ENCODE data around the gene C10orf95. TPM values are rescaled to one million over a fixed set of nuclear protein-coding genes. Genes with fewer than 3 reads are reported as not detected.
A peak's percentile ranks its signal among the peaks of the same experiment; 100 is the strongest.

C10orf95 gene
- total RNA-seq, 1 donor from 2014 or later: 0.18 TPM

- H3K27me3 Mint-ChIP-seq (ENCODE audit: unreplicated experiment): no peaks in the 10 kb centered on the region
- peak overlapping the region; percentile 74 for H3K27ac Mint-ChIP-seq (ENCODE audit: unreplicated experiment)
- no peaks in the 10 kb centered on the region for H3K9me3 Mint-ChIP-seq (ENCODE audit: unreplicated experiment)
- H3K4me1 Mint-ChIP-seq (ENCODE audit: unreplicated experiment): peaks cover 11% of the 10 kb centered on the region
- DNase-seq (ENCODE audit: low spot score): peak; percentile 49
- H3K36me3 Mint-ChIP-seq (ENCODE audit: low read depth, unreplicated experiment): peaks cover 4% of the 10 kb centered on the region
- TF ChIP-seq, protein P1, sequence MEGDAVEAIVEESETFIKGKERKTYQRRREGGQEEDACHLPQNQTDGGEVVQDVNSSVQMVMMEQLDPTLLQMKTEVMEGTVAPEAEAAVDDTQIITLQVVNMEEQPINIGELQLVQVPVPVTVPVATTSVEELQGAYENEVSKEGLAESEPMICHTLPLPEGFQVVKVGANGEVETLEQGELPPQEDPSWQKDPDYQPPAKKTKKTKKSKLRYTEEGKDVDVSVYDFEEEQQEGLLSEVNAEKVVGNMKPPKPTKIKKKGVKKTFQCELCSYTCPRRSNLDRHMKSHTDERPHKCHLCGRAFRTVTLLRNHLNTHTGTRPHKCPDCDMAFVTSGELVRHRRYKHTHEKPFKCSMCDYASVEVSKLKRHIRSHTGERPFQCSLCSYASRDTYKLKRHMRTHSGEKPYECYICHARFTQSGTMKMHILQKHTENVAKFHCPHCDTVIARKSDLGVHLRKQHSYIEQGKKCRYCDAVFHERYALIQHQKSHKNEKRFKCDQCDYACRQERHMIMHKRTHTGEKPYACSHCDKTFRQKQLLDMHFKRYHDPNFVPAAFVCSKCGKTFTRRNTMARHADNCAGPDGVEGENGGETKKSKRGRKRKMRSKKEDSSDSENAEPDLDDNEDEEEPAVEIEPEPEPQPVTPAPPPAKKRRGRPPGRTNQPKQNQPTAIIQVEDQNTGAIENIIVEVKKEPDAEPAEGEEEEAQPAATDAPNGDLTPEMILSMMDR (IDR thresholded peaks at IDR 0.05; ENCODE audit: unreplicated experiment): no peak
- H3K4me3 Mint-ChIP-seq (ENCODE audit: unreplicated experiment): peak overlapping the region; percentile 92
These were observed 1.8 kb downstream of the C10orf95 start for GRCh38 chr10:102449321-102450123.

DNA sequence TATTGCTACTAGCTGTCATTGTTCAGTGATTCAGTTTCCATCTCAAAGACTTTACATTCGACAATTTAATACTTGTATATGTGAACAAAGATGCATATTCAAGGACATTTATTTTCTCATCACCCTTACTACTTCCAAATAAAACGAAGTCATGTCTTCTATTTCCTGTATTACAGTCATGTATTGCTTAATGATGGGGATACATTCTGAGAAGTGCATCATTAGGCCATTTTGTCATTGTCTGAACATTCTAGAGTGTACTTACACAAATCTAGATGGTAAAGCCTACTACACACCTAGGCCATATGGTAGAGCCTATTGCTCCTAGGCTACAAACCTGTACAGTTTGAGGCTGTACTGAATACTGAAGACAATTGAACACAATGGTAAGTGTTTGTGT lies 6.5 kb downstream of the C10orf95 start:
- peaks cover 7% of the 10 kb centered on the region for H3K4me1 Mint-ChIP-seq (ENCODE audit: unreplicated experiment)
- no peaks in the 10 kb centered on the region for H3K36me3 Mint-ChIP-seq (ENCODE audit: low read depth, unreplicated experiment)
- no peak overlapping the region for H3K27ac Mint-ChIP-seq (ENCODE audit: unreplicated experiment)
- no peaks in the 10 kb centered on the region for H3K9me3 Mint-ChIP-seq (ENCODE audit: unreplicated experiment)
- peaks cover 2% of the 10 kb centered on the region for H3K27me3 Mint-ChIP-seq (ENCODE audit: unreplicated experiment)
- TF ChIP-seq, protein P1 (IDR thresholded peaks at IDR 0.05; ENCODE audit: unreplicated experiment): no peak
- no peak overlapping the region for H3K4me3 Mint-ChIP-seq (ENCODE audit: unreplicated experiment)
- no peak for DNase-seq (ENCODE audit: low spot score)

- DNase-seq (ENCODE audit: low spot score): no peak
- H3K9me3 Mint-ChIP-seq (ENCODE audit: unreplicated experiment): no peaks in the 10 kb centered on the region
These were observed 13.0 kb downstream of the C10orf95 start for GRCh38 chr10:102438374-102438773.

GRCh38 chr10:102437515-102437914 lies 13.8 kb downstream of the C10orf95 start:
- Mint-ChIP-seq H3K4me3 (ENCODE audit: unreplicated experiment) (no peak overlapping the region), H3K9me3 (ENCODE audit: unreplicated experiment) (no peaks in the 10 kb centered on the region), H3K4me1 (ENCODE audit: unreplicated experiment) (peaks cover 42% of the 10 kb centered on the region), H3K27ac (ENCODE audit: unreplicated experiment) (no peak overlapping the region), H3K36me3 (ENCODE audit: low read depth, unreplicated experiment) (no peaks in the 10 kb centered on the region), H3K27me3 (ENCODE audit: unreplicated experiment) (peaks cover 16% of the 10 kb centered on the region)
- TF ChIP-seq, protein P1 (IDR thresholded peaks at IDR 0.05; ENCODE audit: unreplicated experiment): no peak
- DNase-seq (ENCODE audit: low spot score): no peak

More at GRCh38 chr10:102438374-102438773, 13.0 kb downstream of the C10orf95 start:
- Mint-ChIP-seq H3K27me3 (ENCODE audit: unreplicated experiment) (peaks cover 16% of the 10 kb centered on the region), H3K4me1 (ENCODE audit: unreplicated experiment) (peaks cover 41% of the 10 kb centered on the region), H3K4me3 (ENCODE audit: unreplicated experiment) (no peak overlapping the region), H3K27ac (ENCODE audit: unreplicated experiment) (no peak overlapping the region), H3K36me3 (ENCODE audit: low read depth, unreplicated experiment) (no peaks in the 10 kb centered on the region)
- TF ChIP-seq, protein P1 (IDR thresholded peaks at IDR 0.05; ENCODE audit: unreplicated experiment): no peak

DNA sequence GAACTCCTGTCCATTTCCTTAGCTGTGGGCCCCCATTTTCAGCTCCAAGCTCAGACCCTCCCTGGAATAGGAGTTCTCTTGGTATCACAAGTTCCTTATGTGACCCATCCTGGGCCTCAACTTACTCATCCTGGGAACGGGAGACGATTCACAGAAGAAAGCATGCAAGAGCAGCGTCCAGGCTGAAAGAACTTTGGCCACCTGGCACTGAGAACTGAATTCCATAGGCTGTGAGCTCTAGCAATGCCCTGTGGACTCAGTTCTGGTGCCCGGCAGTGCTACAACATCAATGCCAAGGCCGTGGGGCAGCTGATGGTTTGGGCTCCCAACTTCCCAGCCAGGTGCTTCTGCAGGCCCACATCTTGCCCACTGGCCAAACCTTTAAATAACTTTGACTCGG lies 15.0 kb downstream of the C10orf95 start:
- TF ChIP-seq, protein P1 (IDR thresholded peaks at IDR 0.05; ENCODE audit: unreplicated experiment): no peak
- peaks cover 14% of the 10 kb centered on the region for H3K27me3 Mint-ChIP-seq (ENCODE audit: unreplicated experiment)

More for the DNA sequence above, 15.0 kb downstream of the C10orf95 start:
- H3K9me3 Mint-ChIP-seq (ENCODE audit: unreplicated experiment): no peaks in the 10 kb centered on the region
- no peak overlapping the region for H3K27ac Mint-ChIP-seq (ENCODE audit: unreplicated experiment)
- H3K4me3 Mint-ChIP-seq (ENCODE audit: unreplicated experiment): no peak overlapping the region
- peaks cover 47% of the 10 kb centered on the region for H3K4me1 Mint-ChIP-seq (ENCODE audit: unreplicated experiment)
- no peak for DNase-seq (ENCODE audit: low spot score)
- no peaks in the 10 kb centered on the region for H3K36me3 Mint-ChIP-seq (ENCODE audit: low read depth, unreplicated experiment)
